Testis (tissue), 3 donors: ENCODE data around the gene TRIM32. TPM values are rescaled to one million over a fixed set of nuclear protein-coding genes. Genes with fewer than 3 reads are reported as not detected.

Experiments
- DNase-seq: peaks from one replicate; pipeline ENCODE4 v3.0.0-alpha.2; 2019
- H3K27ac ChIP-seq, 2 donors: fragments of 200-600 bp; sonication (generic); one replicate each; pipeline ENCODE4 v1.5.1; 2019
- H3K27me3 ChIP-seq: fragments of 200-600 bp; sonication (generic); one replicate; pipeline ENCODE4 v1.5.1; 2019
- H3K36me3 ChIP-seq: fragments of 200-600 bp; sonication (generic); one replicate; pipeline ENCODE4 v1.5.1; 2017; ENCODE audit warnings: low read depth; ENCODE audit errors: missing control alignments
- H3K4me1 ChIP-seq: fragments of 200-600 bp; sonication (generic); one replicate; pipeline ENCODE4 v1.5.1; 2019
- H3K4me3 ChIP-seq, 2 donors: fragments of 200-600 bp; sonication (generic); one replicate each; pipeline ENCODE4 v1.5.1; 2017 to 2019
- H3K9me3 ChIP-seq: fragments of 200-600 bp; sonication (generic); one replicate; pipeline ENCODE4 v1.5.1; 2017
- CTCF ChIP-seq, 3 experiments: fragments of 450-650 bp in 2 of 3; fragments of 200-600 bp in 1 of 3; sonication (generic) in 1 of 3; IDR thresholded peaks; one replicate each; pipeline ENCODE4 v1.5.1; 2016 to 2019; ENCODE audit warnings: antibody characterized with exemption in 3 of 3, mild to moderate bottlenecking in 2 of 3, moderate library complexity in 1 of 3
- POLR2A ChIP-seq: fragments of 450-650 bp; IDR thresholded peaks from one replicate; pipeline ENCODE4 v1.6.1; 2017; ENCODE audit warnings: antibody characterized with exemption, mild to moderate bottlenecking, moderate library complexity
- WGBS, 2 donors: methylation state at CpG; one replicate each; pipeline ENCODE4 v1.1.5; 2018; 5-methylcytosine and 5-hydroxymethylcytosine counted together
- intact Hi-C: fragments of 100-400 bp; cut with DNase I; formaldehyde crosslinking; loops from one replicate; pipeline ENCODE4 v1.15.1; 2023; ENCODE audit warnings: low total_unique reads
- polyA plus RNA-seq: library from polyadenylated mRNA; stranded (reverse); fragments of 350-450 nt; fragmentation: Illumina TruSeq; extraction: RNeasy Lipid Tissue Mini Kit (QIAGEN cat#74804); gene quantifications from one replicate; pipeline ENCODE4 v1.2.3, GENCODE V29; 2014; ENCODE audit warnings: low read depth, low replicate concordance; ENCODE audit not compliant: insufficient read depth
- total RNA-seq, 2 donors: library from RNA; depleted of rRNA; stranded (reverse); fragments of >200 nt; gene quantifications; one replicate each; pipeline ENCODE4 v1.2.3, GENCODE V29; 2016

Gene TRIM32
- total and polyA plus RNA-seq, 3 donors from 2014 or later = 12.5 to 15.2 (median 12.6) TPM

GRCh38 chr9:116737152-116737546, 50.0 kb downstream of the TRIM32 start:
- intact Hi-C loops = no loop called here
- H3K36me3 ChIP-seq = no peaks in the 10 kb centered on the region

GRCh38 chr9:116741086-116741740, 54.1 kb downstream of the TRIM32 start:
- DNase-seq = no peak
- no peaks in the 10 kb centered on the region for H3K36me3 ChIP-seq
- 62 to 72% methylated on average over 3 of the region's 3 CpGs for WGBS, 2 donors
- no peak overlapping the region for H3K4me3 ChIP-seq
- no peak overlapping the region for H3K27ac ChIP-seq
- TF ChIP-seq CTCF (IDR thresholded peaks at IDR 0.05) = no peak
- TF ChIP-seq POLR2A = no peak
- no peaks in the 10 kb centered on the region for H3K9me3 ChIP-seq
- no peaks in the 10 kb centered on the region for H3K27me3 ChIP-seq
- H3K4me1 ChIP-seq = no peaks in the 10 kb centered on the region
- intact Hi-C loops = no loop called here

More at GRCh38 chr9:116737152-116737546, 50.0 kb downstream of the TRIM32 start:
- 11 to 15% methylated on average over 15 to 16 of the region's 16 CpGs for WGBS, 2 donors
- Histone ChIP-seq H3K27ac (no peak overlapping the region), H3K9me3 (no peaks in the 10 kb centered on the region), H3K4me3 (no peak overlapping the region), H3K27me3 (no peaks in the 10 kb centered on the region), H3K4me1 (no peaks in the 10 kb centered on the region)
- TF ChIP-seq POLR2A = no peak
- peak; percentile 23 to 73 (median 63) for TF ChIP-seq CTCF (IDR thresholded peaks at IDR 0.05)
- peak; percentile 89 for DNase-seq

- no peaks in the 10 kb centered on the region for H3K9me3 ChIP-seq
- H3K27me3 ChIP-seq = no peaks in the 10 kb centered on the region
- 90 to 93% methylated on average over 2 of the region's 2 CpGs for WGBS, 2 donors
- intact Hi-C loops = no loop called here
- no peak for DNase-seq
- H3K4me3 ChIP-seq = no peak overlapping the region
- no peak overlapping the region for H3K27ac ChIP-seq
- TF ChIP-seq POLR2A (no peak), CTCF (IDR thresholded peaks at IDR 0.05) (no peak)
- H3K36me3 ChIP-seq = no peaks in the 10 kb centered on the region
- H3K4me1 ChIP-seq = no peaks in the 10 kb centered on the region
Measured at GRCh38 chr9:116741742-116742141, 54.6 kb downstream of the TRIM32 start.

GRCh38 chr9:116749176-116749575, 62.1 kb downstream of the TRIM32 start:
- Histone ChIP-seq H3K27me3 (no peaks in the 10 kb centered on the region), H3K27ac (no peak overlapping the region), H3K36me3 (no peaks in the 10 kb centered on the region), H3K4me3 (no peak overlapping the region), H3K9me3 (no peaks in the 10 kb centered on the region), H3K4me1 (no peaks in the 10 kb centered on the region)
- no peak for DNase-seq
- no peak for TF ChIP-seq CTCF (IDR thresholded peaks at IDR 0.05)
- TF ChIP-seq POLR2A = no peak
- 94 to 98% methylated on average over 3 of the region's 3 CpGs for WGBS, 2 donors
- intact Hi-C loops = no loop called here

- whole genome bisulfite sequencing, 2 donors = 84 to 88% methylated on average over 2 of the region's 2 CpGs
- Histone ChIP-seq H3K27ac (no peak overlapping the region), H3K36me3 (no peaks in the 10 kb centered on the region), H3K4me1 (no peaks in the 10 kb centered on the region), H3K4me3 (no peak overlapping the region), H3K9me3 (no peaks in the 10 kb centered on the region), H3K27me3 (no peaks in the 10 kb centered on the region)
- intact Hi-C loops = no loop called here
- no peak for DNase-seq
- TF ChIP-seq CTCF (IDR thresholded peaks at IDR 0.05) (no peak), POLR2A (no peak)
Measured at GRCh38 chr9:116749772-116750171, 62.7 kb downstream of the TRIM32 start.
